Epidermal melanocyte (primary cell): ENCODE measurements around the gene DCHS1.

ENCODE experiments used
- DNase-seq: peaks from one replicate; pipeline ENCODE4 v3.0.0; 2011; ENCODE audit warnings: low spot score; ENCODE audit not compliant: insufficient read length

Gene DCHS1

DNA sequence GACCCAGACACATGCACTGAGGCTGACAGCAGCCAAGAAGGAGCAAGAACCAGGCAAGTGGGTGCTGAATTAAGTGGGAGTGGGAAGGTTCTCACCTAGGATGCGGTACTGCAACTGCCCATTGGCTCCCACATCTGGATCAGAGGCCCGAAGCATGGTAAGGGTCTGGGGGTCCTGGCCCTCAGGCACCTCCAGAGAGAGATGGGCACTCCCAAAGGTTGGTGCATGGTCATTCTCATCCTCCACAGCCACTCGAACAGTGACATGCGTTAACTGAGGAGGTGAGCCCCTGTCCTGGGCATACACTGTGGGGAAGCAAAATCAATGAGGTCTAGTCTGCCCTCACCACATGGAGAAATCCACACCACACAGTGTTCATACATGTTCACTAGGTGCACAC lies 27.1 kb downstream of the DCHS1 start:
- DNase-seq = no peak

- no peak for DNase-seq
Observed at GRCh38 chr11:6627762-6628241, 27.8 kb downstream of the DCHS1 start.

- no peak for DNase-seq
Observed at GRCh38 chr11:6626971-6627761, 28.4 kb downstream of the DCHS1 start.

GRCh38 chr11:6625832-6626420 lies 29.7 kb downstream of the DCHS1 start:
- no peak for DNase-seq

DNA sequence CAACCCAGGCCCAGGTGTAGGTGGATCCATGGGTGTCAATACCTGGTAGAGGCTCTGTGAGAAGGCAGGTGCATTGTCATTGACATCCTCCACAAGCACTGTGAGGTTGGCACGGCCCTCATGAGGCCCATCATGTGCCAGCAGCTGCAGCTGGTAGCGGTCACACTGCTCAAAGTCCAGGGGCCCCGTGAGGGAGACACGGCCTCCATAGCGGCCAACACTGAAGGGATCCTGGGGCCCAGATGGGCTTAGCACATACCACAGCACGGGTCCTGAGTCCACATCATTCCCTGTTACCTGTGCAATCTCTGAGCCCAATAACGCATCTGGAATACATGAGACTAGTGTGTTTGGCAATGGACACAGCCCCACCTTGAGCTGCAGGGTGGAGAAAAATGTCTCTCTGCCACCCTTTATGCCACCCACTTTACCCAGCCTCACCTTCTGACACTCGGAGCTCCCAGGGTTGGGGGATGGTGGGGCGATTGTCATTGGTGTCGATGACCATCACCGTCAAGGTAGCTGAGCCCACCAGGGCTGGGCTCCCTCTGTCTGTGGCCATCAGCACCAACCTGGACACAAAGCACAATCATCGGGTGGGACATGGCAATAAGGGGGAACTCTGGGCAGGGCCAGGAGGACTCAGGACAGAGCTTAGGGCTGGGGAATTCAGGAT lies 30.3 kb downstream of the DCHS1 start:
- DNase-seq = no peak

- DNase-seq = peak; percentile 90
Observed at GRCh38 chr11:6623391-6624363, 31.9 kb downstream of the DCHS1 start.

GRCh38 chr11:6622261-6623171 lies 33.1 kb downstream of the DCHS1 start:
- DNase-seq = no peak

DNA sequence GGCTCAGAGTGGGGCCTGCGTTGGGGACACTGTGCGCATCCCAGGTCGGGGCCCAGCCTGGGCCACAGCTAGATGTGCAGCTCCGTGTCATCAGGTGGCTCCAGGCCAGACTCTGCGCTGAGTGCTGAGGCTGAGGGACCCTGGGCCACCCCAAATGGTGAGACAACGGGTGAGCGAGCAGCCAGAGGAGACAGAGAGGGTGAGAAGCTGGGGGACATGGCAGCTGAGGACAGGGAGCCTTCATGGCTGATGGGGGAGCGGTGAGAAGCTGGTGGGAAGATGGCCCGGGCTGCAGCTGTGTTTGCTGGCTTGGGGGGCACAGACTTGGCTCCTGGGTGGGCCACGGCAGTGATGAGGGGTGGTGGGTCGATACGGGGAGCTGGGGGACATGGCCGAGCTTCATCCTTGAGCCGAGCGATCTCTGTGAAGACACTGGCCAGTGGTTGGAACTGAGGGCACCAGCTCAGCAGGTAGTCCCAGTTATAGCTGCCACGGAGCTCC lies 33.8 kb downstream of the DCHS1 start:
- DNase-seq = no peak

GRCh38 chr11:6620636-6621035 lies 35.0 kb downstream of the DCHS1 start:
- DNase-seq = no peak

GRCh38 chr11:6619004-6619745 lies 36.4 kb downstream of the DCHS1 start, which contains the start of gene TPP1:
TSS of gene TPP1 (minus strand) at chr11:6619422. CDS start at chr11:6619400, 22 bp downstream.
- DNase-seq = peak; percentile 100

DNA sequence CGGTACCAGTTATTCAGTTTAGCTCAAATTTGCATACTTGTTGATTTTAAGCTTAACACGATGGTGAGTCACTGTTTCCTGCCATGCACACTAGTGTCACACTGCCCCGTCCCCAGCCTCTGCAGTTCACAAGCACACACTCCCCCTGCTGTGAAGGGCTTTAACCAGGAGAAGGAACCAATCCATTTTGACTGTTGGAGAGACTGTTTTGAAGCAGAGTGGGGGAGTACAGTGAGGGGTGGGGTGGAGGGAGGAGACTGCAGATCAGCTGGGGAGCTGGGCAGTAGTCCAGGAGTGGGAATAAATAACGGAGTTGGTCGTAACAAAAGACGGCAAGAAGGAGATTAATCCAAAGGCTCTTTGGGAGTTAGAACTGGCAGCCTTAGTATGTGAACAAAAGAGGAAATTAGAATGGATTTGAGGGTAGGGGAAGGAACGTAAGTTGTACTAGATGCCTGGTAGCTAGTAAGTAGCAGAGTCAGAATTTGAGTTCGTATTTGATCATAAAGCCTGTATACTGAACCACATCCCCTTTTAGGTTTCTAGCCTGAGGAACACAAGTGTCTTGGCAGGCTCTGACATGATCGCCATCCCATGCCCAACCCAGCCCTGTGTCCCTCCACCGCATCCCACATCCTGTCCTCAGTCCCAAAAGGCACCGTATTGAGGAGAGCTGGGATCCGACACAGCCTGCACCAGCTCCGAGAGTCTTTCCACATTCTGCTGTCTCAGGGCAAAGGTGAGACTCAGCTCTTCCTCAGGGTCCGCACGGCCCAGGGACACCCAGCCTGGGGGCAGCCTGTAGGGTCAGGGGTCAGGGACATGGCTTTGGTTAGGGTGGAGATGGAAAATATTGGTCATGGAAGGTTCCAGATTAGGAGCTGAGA lies 37.2 kb downstream of the DCHS1 start:
- no peak for DNase-seq

GRCh38 chr11:6617315-6617781 lies 38.3 kb downstream of the DCHS1 start:
- no peak for DNase-seq

GRCh38 chr11:6616596-6617250 lies 38.9 kb downstream of the DCHS1 start:
- no peak for DNase-seq

GRCh38 chr11:6615882-6616585 lies 39.6 kb downstream of the DCHS1 start:
- no peak for DNase-seq

DNA sequence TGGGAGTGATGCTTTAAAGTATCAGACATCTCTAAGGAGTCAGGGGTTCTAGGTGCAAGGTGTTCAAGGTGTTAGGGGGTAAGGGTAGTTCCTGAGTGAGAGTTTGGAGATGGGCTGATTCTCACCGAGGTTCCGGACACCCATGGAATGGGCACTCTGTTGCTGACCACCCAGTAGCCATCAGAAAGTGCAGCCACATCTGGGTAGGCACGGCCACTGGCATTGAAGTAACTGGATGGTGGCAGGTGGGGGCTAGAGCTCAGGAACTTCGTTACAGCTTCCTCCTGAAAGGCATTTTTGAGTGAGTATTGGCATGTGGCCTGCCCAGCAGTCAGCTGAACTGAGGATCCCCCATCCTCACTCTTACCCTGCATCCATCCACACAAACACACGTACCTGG lies 40.6 kb downstream of the DCHS1 start:
- DNase-seq = no peak

DNA sequence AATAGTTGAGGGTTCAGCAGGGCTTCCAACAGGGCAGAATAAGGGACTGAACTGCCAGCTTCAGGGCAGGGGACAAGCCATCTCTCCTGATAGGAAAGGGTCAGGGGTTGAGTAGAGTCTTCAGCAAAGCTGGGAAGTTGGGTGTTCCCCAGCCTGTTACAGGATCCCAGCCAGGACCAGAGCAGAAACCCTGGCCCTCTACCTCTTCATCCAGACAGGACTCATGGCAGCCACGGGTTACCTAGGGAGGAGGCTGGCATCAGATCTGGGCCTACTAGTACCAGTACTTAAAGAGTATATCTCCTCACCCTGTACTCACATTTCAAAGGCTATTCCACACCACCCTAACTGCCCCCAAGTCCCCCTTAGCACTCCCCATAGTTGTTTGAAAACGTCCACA lies 41.2 kb downstream of the DCHS1 start:
- DNase-seq = no peak

DNA sequence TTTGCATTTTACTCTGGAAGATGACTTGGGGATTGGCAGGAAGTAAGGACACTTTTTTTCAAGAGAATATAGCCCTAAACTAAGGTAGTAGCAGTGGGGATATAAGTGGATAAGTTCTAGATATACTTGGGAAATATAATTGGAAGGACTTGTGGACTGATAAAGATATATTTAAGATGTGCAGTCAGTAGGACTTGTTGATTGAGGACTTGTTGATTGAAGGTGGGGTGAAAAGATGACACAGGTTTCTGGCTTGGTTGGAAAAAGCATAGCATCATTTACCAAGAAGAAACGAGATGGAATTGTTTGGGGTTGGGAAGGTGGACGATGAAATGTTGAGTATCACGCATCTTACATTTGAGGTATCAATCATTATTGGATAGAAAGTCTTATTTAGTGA lies 42.1 kb downstream of the DCHS1 start:
- DNase-seq = no peak
